KMS-11 (cell line): ENCODE results near the gene CUTA.

ENCODE experiments used
- H2AFZ ChIP-seq: fragments of 200-600 bp; sonication (generic); 2 replicates; pipeline ENCODE4 v1.6.1; 2016; ENCODE audit warnings: antibody characterized with exemption, mixed run types, low read depth
- H3K27ac ChIP-seq: fragments of 200-600 bp; sonication (generic); 2 replicates; pipeline ENCODE4 v1.6.1; 2016; ENCODE audit warnings: mild to moderate bottlenecking, mixed run types
- H3K27me3 ChIP-seq: fragments of 200-600 bp; sonication (generic); 2 replicates; pipeline ENCODE4 v1.6.1; 2017; ENCODE audit warnings: mild to moderate bottlenecking, low read depth, mixed run types, moderate library complexity; ENCODE audit not compliant: insufficient read depth
- H3K36me3 ChIP-seq: fragments of 200-600 bp; sonication (generic); 2 replicates; pipeline ENCODE4 v1.6.1; 2017; ENCODE audit warnings: mild to moderate bottlenecking, mixed run types; ENCODE audit not compliant: insufficient read depth
- H3K4me1 ChIP-seq: fragments of 200-600 bp; sonication (generic); 2 replicates; pipeline ENCODE4 v1.6.1; 2016; ENCODE audit warnings: mild to moderate bottlenecking, low read depth, mixed run types; ENCODE audit not compliant: poor library complexity, severe bottlenecking
- H3K4me2 ChIP-seq: fragments of 200-600 bp; sonication (generic); 2 replicates; pipeline ENCODE4 v1.7.0; 2016; ENCODE audit warnings: mild to moderate bottlenecking, mixed run types
- H3K4me3 ChIP-seq: fragments of 200-600 bp; sonication (generic); IDR thresholded peaks from 2 replicates; pipeline ENCODE4 v1.6.1; 2017; ENCODE audit warnings: low read depth, low read length, mixed read lengths; ENCODE audit not compliant: insufficient read depth
- H3K79me2 ChIP-seq: fragments of 200-600 bp; sonication (generic); 2 replicates; pipeline ENCODE4 v1.6.1; 2016; ENCODE audit warnings: low read depth, mixed run types; ENCODE audit not compliant: insufficient read depth
- H3K9ac ChIP-seq: fragments of 200-600 bp; sonication (generic); 2 replicates; pipeline ENCODE4 v1.6.1; 2016; ENCODE audit warnings: mild to moderate bottlenecking, mixed run types
- H4K20me1 ChIP-seq: fragments of 200-600 bp; sonication (generic); 2 replicates; pipeline ENCODE4 v1.6.1; 2016; ENCODE audit warnings: mild to moderate bottlenecking, mixed run types; ENCODE audit not compliant: insufficient read depth
- CTCF ChIP-seq: fragments of 200-600 bp; sonication (generic); conservative IDR thresholded peaks from 2 replicates; pipeline ENCODE4 v1.6.1; 2017; ENCODE audit warnings: low read depth, mild to moderate bottlenecking, antibody characterized with exemption, low read length, moderate library complexity, mixed read lengths

Gene CUTA

GRCh38 chr6:33458676-33459075 is 40.8 kb upstream of the CUTA start:
- H2AFZ ChIP-seq: no peak overlapping the region
- H4K20me1 ChIP-seq: no peaks in the 10 kb centered on the region
- H3K36me3 ChIP-seq: no peaks in the 10 kb centered on the region
- no peaks in the 10 kb centered on the region for H3K27me3 ChIP-seq
- TF ChIP-seq CTCF: no peak
- H3K4me1 ChIP-seq: no peaks in the 10 kb centered on the region
- H3K4me3 ChIP-seq: no peak overlapping the region
- peaks cover 9% of the 10 kb centered on the region; the same call in 1 of the 2 replicates for H3K79me2 ChIP-seq
- H3K27ac ChIP-seq: no peak overlapping the region
- H3K4me2 ChIP-seq: no peak overlapping the region
- no peak overlapping the region for H3K9ac ChIP-seq

- Histone ChIP-seq H3K36me3 (no peaks in the 10 kb centered on the region), H3K27ac (no peak overlapping the region), H3K27me3 (no peaks in the 10 kb centered on the region), H3K79me2 (peaks cover 9% of the 10 kb centered on the region; the same call in 1 of the 2 replicates), H3K4me1 (no peaks in the 10 kb centered on the region), H3K4me2 (no peak overlapping the region), H2AFZ (no peak overlapping the region), H4K20me1 (no peaks in the 10 kb centered on the region), H3K4me3 (no peak overlapping the region), H3K9ac (no peak overlapping the region)
- no peak for TF ChIP-seq CTCF
Measured at GRCh38 chr6:33456156-33456555, 38.2 kb upstream of the CUTA start.

GRCh38 chr6:33455051-33455450 is 37.1 kb upstream of the CUTA start:
- Histone ChIP-seq H4K20me1 (no peaks in the 10 kb centered on the region), H3K27me3 (no peaks in the 10 kb centered on the region), H3K9ac (peak overlapping the region; percentile 47; the same call in 1 of the 2 replicates), H3K27ac (no peak overlapping the region), H3K36me3 (no peaks in the 10 kb centered on the region), H3K4me2 (peak overlapping the region; percentile 89), H3K79me2 (peaks cover 9% of the 10 kb centered on the region; the same call in 1 of the 2 replicates), H3K4me3 (peak overlapping the region; percentile 34), H2AFZ (peak overlapping the region; percentile 48; the same call in 1 of the 2 replicates), H3K4me1 (no peaks in the 10 kb centered on the region)
- no peak for TF ChIP-seq CTCF

- H3K27ac ChIP-seq: peak within 1 kb of the TSS; percentile 25; the same call in 1 of the 2 replicates
- H3K4me1 ChIP-seq: no peaks in the 10 kb centered on the region
- H4K20me1 ChIP-seq: no peaks in the 10 kb centered on the region
- peak within 1 kb of the TSS; percentile 34 for H3K4me3 ChIP-seq
- H3K27me3 ChIP-seq: no peaks in the 10 kb centered on the region
- peaks cover 9% of the 10 kb centered on the region; the same call in 1 of the 2 replicates for H3K79me2 ChIP-seq
- peak within 1 kb of the TSS; percentile 48 for H2AFZ ChIP-seq
- H3K36me3 ChIP-seq: no peaks in the 10 kb centered on the region
- H3K9ac ChIP-seq: peak within 1 kb of the TSS; percentile 47; the same call in 1 of the 2 replicates
- no peak for TF ChIP-seq CTCF
- peak within 1 kb of the TSS; percentile 89 for H3K4me2 ChIP-seq
Measured at GRCh38 chr6:33454009-33454946, 36.4 kb upstream of the CUTA start, which contains the start of gene ZBTB9. ZBTB9 (plus strand) TSS chr6:33454576; CDS start chr6:33455101, 525 bp downstream.
